Fibroblast of lung (primary cell): ENCODE measurements around the gene AANAT. TPM values are rescaled to one million over a fixed set of nuclear protein-coding genes. Genes with fewer than 3 reads are reported as not detected.

ENCODE experiments used
- DNase-seq, 2 donors: peaks; one replicate each; pipeline versions ENCODE4 v3.0.0 to v3.0.0-alpha.2; 2010; ENCODE audit warnings: low read depth in 2 of 2
- H2AFZ ChIP-seq: 2 replicates; pipeline ENCODE4 v1.5.1; 2012; ENCODE audit warnings: low read length, control low read depth, inconsistent platforms
- H3K27ac ChIP-seq: 2 replicates; pipeline ENCODE4 v1.5.1; 2011; ENCODE audit warnings: low read length, control low read depth; ENCODE audit not compliant: insufficient read depth
- H3K27me3 ChIP-seq: 2 replicates; pipeline ENCODE4 v1.5.1; 2011; ENCODE audit warnings: mild to moderate bottlenecking, low read length; ENCODE audit not compliant: control insufficient read depth, insufficient read depth
- H3K36me3 ChIP-seq: 2 replicates; pipeline ENCODE4 v1.5.1; 2011; ENCODE audit warnings: low read length; ENCODE audit not compliant: control insufficient read depth, insufficient read depth
- H3K4me1 ChIP-seq: 2 replicates; pipeline ENCODE4 v1.5.1; 2011; ENCODE audit warnings: low read length; ENCODE audit not compliant: control insufficient read depth, insufficient read depth; ENCODE audit errors: extremely low read depth
- H3K4me2 ChIP-seq: 2 replicates; pipeline ENCODE4 v1.5.1; 2011; ENCODE audit warnings: low read length, control low read depth; ENCODE audit not compliant: insufficient read depth; ENCODE audit errors: extremely low read depth
- H3K4me3 ChIP-seq, 4 experiments: fragments of 200-600 bp in 1 of 4; sonication (generic) in 1 of 4; replicated peaks in 1 of 4; 2 replicates each; pipeline ENCODE4 v1.5.1; 2011 to 2016; ENCODE audit warnings: low read length in 4 of 4, low read depth in 3 of 4, mild to moderate bottlenecking in 3 of 4, control low read depth in 2 of 4, inconsistent platforms in 1 of 4, mixed read lengths in 1 of 4; ENCODE audit not compliant: insufficient read depth in 1 of 4; ENCODE audit errors: control extremely low read depth in 1 of 4
- H3K79me2 ChIP-seq: 2 replicates; pipeline ENCODE4 v1.5.1; 2012; ENCODE audit warnings: mild to moderate bottlenecking, low read length, inconsistent platforms; ENCODE audit not compliant: control insufficient read depth, insufficient read depth
- H3K9ac ChIP-seq: 2 replicates; pipeline ENCODE4 v1.5.1; 2011; ENCODE audit warnings: mild to moderate bottlenecking, low read length, control low read depth; ENCODE audit not compliant: insufficient read depth
- H3K9me3 ChIP-seq: 2 replicates; pipeline ENCODE4 v1.5.1; 2012; ENCODE audit warnings: low read depth, low read length; ENCODE audit not compliant: control insufficient read depth, insufficient read depth
- H4K20me1 ChIP-seq: 2 replicates; pipeline ENCODE4 v1.5.1; 2011; ENCODE audit warnings: low read length; ENCODE audit not compliant: control insufficient read depth, insufficient read depth; ENCODE audit errors: extremely low read depth
- CTCF ChIP-seq, 2 donors: IDR thresholded peaks in 1 of 2; conservative IDR thresholded peaks in 1 of 2; 1 replicate in 1 of 2; 2 replicates in 1 of 2; pipeline ENCODE4 v1.5.1; 2011 to 2012; ENCODE audit warnings: low read length in 2 of 2, control low read depth in 1 of 2, inconsistent platforms in 1 of 2, low read depth in 1 of 2, mild to moderate bottlenecking in 1 of 2
- EZH2 ChIP-seq: IDR thresholded peaks from 2 replicates; pipeline ENCODE4 v1.5.1; 2012; ENCODE audit warnings: low read length, control low read depth, mild to moderate bottlenecking; ENCODE audit errors: missing control alignments
- polyA minus RNA-seq: library from RNA; depleted of rRNA, polyadenylated mRNA; stranded (reverse); fragments of >200 nt; gene quantifications from 2 replicates; pipeline ENCODE4 v1.2.3, GENCODE V29; 2011; ENCODE audit warnings: low replicate concordance
- polyA plus RNA-seq, 2 donors: library from polyadenylated mRNA; depleted of rRNA in 1 of 2; stranded (reverse) in 1 of 2; unstranded in 1 of 2; fragments of >200 nt; gene quantifications; 2 replicates each; pipeline ENCODE4 v1.2.1, GENCODE V29; 2011 to 2012; ENCODE audit warnings: missing spikeins in 1 of 2
- total RNA-seq: library from RNA; depleted of rRNA; stranded (reverse); fragments of >200 nt; gene quantifications from 2 replicates; pipeline ENCODE4 v1.2.1, GENCODE V29; 2014

AANAT gene
- total RNA-seq (not detected in 2 replicates), polyA plus RNA-seq (not detected in 2 replicates), polyA minus RNA-seq (not detected in 2 replicates)
- not detected in 2 replicates for polyA plus RNA-seq (2012)

GRCh38 chr17:76467366-76467765 is at the start of gene AANAT:
Gene AANAT (plus strand): TSS chr17:76467603. CDS start chr17:76468747, 1,144 bp downstream.
- H3K36me3 ChIP-seq, result no peaks in the 10 kb centered on the region
- no peak for TF ChIP-seq EZH2
- no peak for TF ChIP-seq CTCF (conservative IDR thresholded peaks at IDR 0.05 in 1 of 2, IDR thresholded peaks at IDR 0.05 in 1 of 2; ENCODE audit: low read depth in 1 of 2, low read length in 2 of 2)
- H2AFZ ChIP-seq, result no peak within 1 kb of the TSS
- no peak within 1 kb of the TSS for H3K27ac ChIP-seq
- H3K4me2 ChIP-seq, result no peak within 1 kb of the TSS
- H3K79me2 ChIP-seq, result no peaks in the 10 kb centered on the region
- no peak within 1 kb of the TSS for H3K9ac ChIP-seq
- no peaks in the 10 kb centered on the region for H3K27me3 ChIP-seq
- H3K4me1 ChIP-seq, result no peaks in the 10 kb centered on the region
- DNase-seq, result no peak
- H4K20me1 ChIP-seq, result no peaks in the 10 kb centered on the region
- no peak within 1 kb of the TSS for H3K4me3 ChIP-seq
- H3K9me3 ChIP-seq, result no peaks in the 10 kb centered on the region

GRCh38 chr17:76419576-76420260 is 47.7 kb upstream of the AANAT start:
- Histone ChIP-seq H3K4me2 (no peak overlapping the region), H4K20me1 (no peaks in the 10 kb centered on the region), H3K27me3 (no peaks in the 10 kb centered on the region), H3K4me1 (peaks cover 2% of the 10 kb centered on the region), H3K4me3 (no peak overlapping the region), H3K79me2 (no peaks in the 10 kb centered on the region), H3K9ac (no peak overlapping the region), H3K9me3 (no peaks in the 10 kb centered on the region), H2AFZ (no peak overlapping the region), H3K27ac (no peak overlapping the region), H3K36me3 (no peaks in the 10 kb centered on the region)
- no peak for DNase-seq
- no peak for TF ChIP-seq CTCF (conservative IDR thresholded peaks at IDR 0.05 in 1 of 2, IDR thresholded peaks at IDR 0.05 in 1 of 2; ENCODE audit: low read depth in 1 of 2, low read length in 2 of 2)
- TF ChIP-seq EZH2, result no peak

- Histone ChIP-seq H4K20me1 (no peaks in the 10 kb centered on the region), H3K79me2 (no peaks in the 10 kb centered on the region)
These were observed 46.9 kb upstream of the AANAT start for GRCh38 chr17:76420356-76421043.

More at GRCh38 chr17:76420356-76421043, 46.9 kb upstream of the AANAT start:
- H3K4me2 ChIP-seq, result no peak overlapping the region
- no peak overlapping the region for H2AFZ ChIP-seq
- TF ChIP-seq CTCF (conservative IDR thresholded peaks at IDR 0.05 in 1 of 2, IDR thresholded peaks at IDR 0.05 in 1 of 2; ENCODE audit: low read depth in 1 of 2, low read length in 2 of 2), result no peak
- TF ChIP-seq EZH2, result no peak
- H3K9ac ChIP-seq, result no peak overlapping the region
- H3K36me3 ChIP-seq, result no peaks in the 10 kb centered on the region
- DNase-seq, result no peak
- H3K4me3 ChIP-seq, result no peak overlapping the region
- no peak overlapping the region for H3K27ac ChIP-seq
- no peaks in the 10 kb centered on the region for H3K9me3 ChIP-seq
- no peaks in the 10 kb centered on the region for H3K4me1 ChIP-seq
- no peaks in the 10 kb centered on the region for H3K27me3 ChIP-seq
